ENCODE results near the gene KCNQ5.

DNA sequence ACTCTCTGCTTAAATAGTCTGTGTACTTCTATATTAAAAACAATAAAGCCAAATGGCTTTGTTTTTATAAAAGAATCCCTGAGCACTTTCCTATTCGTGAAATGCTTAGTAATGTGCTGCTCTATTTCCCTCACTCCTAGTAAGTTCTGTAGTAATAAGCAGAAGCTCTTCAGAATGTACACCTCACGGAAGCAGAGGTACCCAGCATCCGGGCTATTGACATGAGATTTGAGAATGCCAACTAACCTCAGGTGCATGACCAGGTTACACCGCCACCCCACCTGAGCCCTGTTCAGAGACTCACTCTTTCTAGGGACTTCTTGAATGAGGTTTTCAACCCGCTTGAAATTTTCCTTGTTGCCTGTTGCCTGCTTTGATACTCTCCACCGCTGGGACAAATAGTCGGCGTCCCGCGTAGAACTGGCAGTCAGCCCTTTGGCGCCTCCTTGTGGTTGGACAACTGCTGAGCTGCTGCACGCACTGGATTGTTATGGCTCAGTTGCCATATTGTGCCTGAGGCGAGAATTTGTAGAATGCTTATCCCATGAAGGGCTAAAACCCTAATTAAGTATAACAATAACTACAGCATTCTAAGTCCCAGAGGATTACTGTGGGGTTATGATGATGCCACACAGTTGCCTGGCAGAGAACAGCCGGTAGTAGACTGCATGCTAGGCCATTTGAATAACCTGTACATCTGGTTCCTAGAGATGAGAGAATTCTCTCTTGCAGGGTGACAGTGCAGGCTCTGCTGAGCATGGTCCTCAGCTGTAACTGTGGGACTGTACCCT lies 508.0 kb downstream of the KCNQ5 start:
- TF ChIP-seq POLR2AphosphoS5 (IDR thresholded peaks at IDR 0.05; ENCODE audit: borderline replicate concordance, low read depth, low read length), result no peak
- no peak for TF ChIP-seq EZH2 (IDR thresholded peaks at IDR 0.05)
- no peak for TF ChIP-seq FOXP2 (optimal IDR thresholded peaks at IDR 0.05; ENCODE audit: control extremely low read depth, extremely low read length, insufficient read depth)
